H9 (cell line): ENCODE data around the gene PGLYRP2. TPM values are rescaled to one million over a fixed set of nuclear protein-coding genes. Genes with fewer than 3 reads are reported as not detected.

Experiments
- DNase-seq: peaks from one replicate; pipeline ENCODE4 v3.0.0-alpha.2; 2017
- H2AFZ ChIP-seq: one replicate; pipeline ENCODE4 v1.6.1; 2013; ENCODE audit warnings: mild to moderate bottlenecking, low read length, control low read depth, moderate library complexity
- H2AK5ac ChIP-seq: 2 replicates; pipeline ENCODE4 v1.6.1; 2013; ENCODE audit warnings: low read length, control low read depth, mixed read lengths; ENCODE audit not compliant: insufficient read length
- H2BK120ac ChIP-seq: one replicate; pipeline ENCODE4 v1.6.1; 2013; ENCODE audit warnings: low read depth, mild to moderate bottlenecking, low read length, control low read depth, inconsistent platforms; ENCODE audit not compliant: poor library complexity, severe bottlenecking
- H2BK12ac ChIP-seq: 2 replicates; pipeline ENCODE4 v1.6.1; 2013; ENCODE audit warnings: low read length, control low read depth, mixed read lengths, low read depth; ENCODE audit not compliant: insufficient read length
- H2BK15ac ChIP-seq: 2 replicates; pipeline ENCODE4 v1.6.1; 2013; ENCODE audit warnings: low read depth, low read length, control low read depth
- H2BK20ac ChIP-seq: one replicate; pipeline ENCODE4 v1.6.1; 2013; ENCODE audit warnings: low read depth, mild to moderate bottlenecking, low read length, control low read depth, inconsistent platforms; ENCODE audit not compliant: poor library complexity, severe bottlenecking
- H2BK5ac ChIP-seq: 2 replicates; pipeline ENCODE4 v1.6.1; 2013; ENCODE audit warnings: low read length, control low read depth, mixed read lengths; ENCODE audit not compliant: insufficient read length
- H3K14ac ChIP-seq: 2 replicates; pipeline ENCODE4 v1.6.1; 2013; ENCODE audit warnings: low read length, control low read depth; ENCODE audit not compliant: insufficient read depth
- H3K18ac ChIP-seq: 2 replicates; pipeline ENCODE4 v1.6.1; 2013; ENCODE audit warnings: low read depth, mild to moderate bottlenecking, mixed read lengths, low read length, control low read depth; ENCODE audit not compliant: insufficient read length
- H3K23ac ChIP-seq: 2 replicates; pipeline ENCODE4 v1.6.1; 2013; ENCODE audit warnings: low read length, control low read depth, mixed read lengths, low read depth; ENCODE audit not compliant: insufficient read length
- H3K23me2 ChIP-seq: 2 replicates; pipeline ENCODE4 v1.6.1; 2013; ENCODE audit warnings: low read depth, mild to moderate bottlenecking, mixed read lengths, low read length, control low read depth; ENCODE audit not compliant: insufficient read length, poor library complexity, severe bottlenecking
- H3K27ac ChIP-seq: 2 replicates; pipeline ENCODE4 v1.5.1; 2013; ENCODE audit warnings: low read length, control low read depth, mixed read lengths, low read depth; ENCODE audit not compliant: insufficient read length
- H3K27me3 ChIP-seq: 2 replicates; pipeline ENCODE4 v1.6.1; 2013; ENCODE audit warnings: low read length, control low read depth, inconsistent platforms; ENCODE audit not compliant: insufficient read depth
- H3K4ac ChIP-seq: 2 replicates; pipeline ENCODE4 v1.6.1; 2013; ENCODE audit warnings: low read depth, mild to moderate bottlenecking, control low read depth, inconsistent platforms, low read length, moderate library complexity
- H3K4me1 ChIP-seq: 2 replicates; pipeline ENCODE4 v1.6.1; 2013; ENCODE audit warnings: low read length, control low read depth, inconsistent platforms; ENCODE audit not compliant: insufficient read depth
- H3K4me2 ChIP-seq: 2 replicates; pipeline ENCODE4 v1.6.1; 2013; ENCODE audit warnings: low read length, control low read depth, mixed read lengths; ENCODE audit not compliant: insufficient read length, insufficient read depth
- H3K56ac ChIP-seq: 2 replicates; pipeline ENCODE4 v1.6.1; 2013; ENCODE audit warnings: low read depth, mild to moderate bottlenecking, mixed read lengths, low read length, control low read depth; ENCODE audit not compliant: insufficient read length
- H3K79me1 ChIP-seq: 2 replicates; pipeline ENCODE4 v1.6.1; 2013; ENCODE audit warnings: low read depth, mild to moderate bottlenecking, moderate library complexity, low read length, control low read depth, inconsistent platforms; ENCODE audit not compliant: insufficient read depth, poor library complexity, severe bottlenecking
- H3K79me2 ChIP-seq: 2 replicates; pipeline ENCODE4 v1.6.1; 2013; ENCODE audit warnings: low read length, control low read depth, inconsistent platforms; ENCODE audit not compliant: insufficient read depth
- H3K9ac ChIP-seq: 2 replicates; pipeline ENCODE4 v1.6.1; 2013; ENCODE audit warnings: low read length, control low read depth, mixed read lengths; ENCODE audit not compliant: insufficient read length; ENCODE audit errors: extremely low read depth
- H3K9me3 ChIP-seq: one replicate; pipeline ENCODE4 v1.6.1; 2013; ENCODE audit warnings: low read depth, low read length, inconsistent platforms; ENCODE audit not compliant: control insufficient read depth
- H3T11ph ChIP-seq: one replicate; pipeline ENCODE4 v1.6.1; 2013; ENCODE audit warnings: mild to moderate bottlenecking, low read length, control low read depth, inconsistent platforms
- H4K20me1 ChIP-seq: one replicate; pipeline ENCODE4 v1.6.1; 2013; ENCODE audit not compliant: control insufficient read depth, insufficient read length, insufficient read depth
- H4K5ac ChIP-seq: 2 replicates; pipeline ENCODE4 v1.6.1; 2013; ENCODE audit warnings: low read depth, mild to moderate bottlenecking, mixed read lengths, low read length, control low read depth; ENCODE audit not compliant: insufficient read length
- H4K8ac ChIP-seq: replicated peaks from 2 replicates; pipeline ENCODE4 v1.6.1; 2013; ENCODE audit warnings: low read length, control low read depth, mixed read lengths, low read depth; ENCODE audit not compliant: insufficient read length
- H4K91ac ChIP-seq: 2 replicates; pipeline ENCODE4 v1.6.1; 2013; ENCODE audit warnings: low read depth, mild to moderate bottlenecking, moderate library complexity, mixed read lengths, low read length, control low read depth; ENCODE audit not compliant: insufficient read length
- H3K27ac Mint-ChIP-seq, 3 experiments: 2 replicates in 2 of 3; 3 replicates in 1 of 3; pipeline ENCODE4 v1.8.0; 2020 to 2021; ENCODE audit warnings: mixed read lengths in 3 of 3, mild to moderate bottlenecking in 1 of 3, moderate library complexity in 1 of 3
- H3K27me3 Mint-ChIP-seq: 2 replicates; pipeline ENCODE4 v1.8.0; 2021; ENCODE audit warnings: low read depth, mild to moderate bottlenecking, moderate library complexity, mixed read lengths
- H3K36me3 Mint-ChIP-seq, 3 experiments: 2 replicates in 2 of 3; 3 replicates in 1 of 3; pipeline ENCODE4 v1.8.0; 2020 to 2021; ENCODE audit warnings: low read depth in 3 of 3, mixed read lengths in 3 of 3; ENCODE audit not compliant: insufficient read depth in 1 of 3
- H3K4me1 Mint-ChIP-seq, 2 experiments: 2 replicates each; pipeline ENCODE4 v1.8.0; 2020; ENCODE audit warnings: mixed read lengths in 2 of 2
- H3K4me3 Mint-ChIP-seq, 2 experiments: 2 replicates in 1 of 2; 3 replicates in 1 of 2; pipeline ENCODE4 v1.8.0; 2020 to 2021; ENCODE audit warnings: mild to moderate bottlenecking in 2 of 2, mixed read lengths in 2 of 2, moderate library complexity in 1 of 2
- H3K9me3 Mint-ChIP-seq, 2 experiments: 2 replicates in 1 of 2; 3 replicates in 1 of 2; pipeline ENCODE4 v1.8.0; 2020; ENCODE audit warnings: mild to moderate bottlenecking in 2 of 2, mixed read lengths in 2 of 2, moderate library complexity in 1 of 2
- CTCF ChIP-seq: fragments of 200-600 bp; sonication (generic); conservative IDR thresholded peaks from 3 replicates; pipeline ENCODE4 v1.8.0; 2021; ENCODE audit warnings: antibody characterized with exemption, mild to moderate bottlenecking
- whole genome bisulfite sequencing: extraction: QIAGEN DNeasy Blood & Tissue Kit; methylation state at CpG from one replicate; pipeline ENCODE4 v1.1.7; 2013; ENCODE audit warnings: missing lambda C conversion rate, low lambda C conversion rate, mixed read lengths; ENCODE audit not compliant: insufficient read length; ENCODE audit errors: extremely low coverage; 5-methylcytosine and 5-hydroxymethylcytosine counted together
- total RNA-seq: library from RNA; stranded (reverse); gene quantifications from 2 replicates; pipeline ENCODE4 v1.2.1, GENCODE V29; 2021

PGLYRP2 gene
- total RNA-seq, 1 experiment from 2014 or later, result not detected

GRCh38 chr19:15517778-15518177, 38.5 kb upstream of the PGLYRP2 start:
- H2BK20ac ChIP-seq, result no peak overlapping the region
- Mint-ChIP-seq H3K4me3 (no peak overlapping the region), H3K9me3 (peaks cover 53 to 89% of the 10 kb centered on the region in 2 experiments), H3K36me3 (peaks cover 7 to 22% (median 13%) of the 10 kb centered on the region in 3 experiments; a peak in 6 of 7 replicates), H3K27me3 (peaks cover 9% of the 10 kb centered on the region), H3K27ac (no peak overlapping the region), H3K4me1 (no peaks in the 10 kb centered on the region)
- no peak overlapping the region for H3K4me2 ChIP-seq
- H3K27ac ChIP-seq, result no peak overlapping the region
- no peaks in the 10 kb centered on the region for H3K27me3 ChIP-seq
- no peak overlapping the region for H4K91ac ChIP-seq
- H3K56ac ChIP-seq, result no peak overlapping the region
- H3K9me3 ChIP-seq, result peaks cover 55% of the 10 kb centered on the region
- H3K18ac ChIP-seq, result no peak overlapping the region
- no peaks in the 10 kb centered on the region for H3K23me2 ChIP-seq
- H4K5ac ChIP-seq, result no peak overlapping the region
- H3K4ac ChIP-seq, result no peak overlapping the region
- no peak for TF ChIP-seq CTCF
- no peak overlapping the region for H2AK5ac ChIP-seq
- H2BK120ac ChIP-seq, result no peak overlapping the region
- DNase-seq, result no peak
- no peak overlapping the region for H3K23ac ChIP-seq
- no peak overlapping the region for H3T11ph ChIP-seq
- H3K79me1 ChIP-seq, result no peaks in the 10 kb centered on the region
- no peak overlapping the region for H4K8ac ChIP-seq
- no peak overlapping the region for H3K14ac ChIP-seq
- no peak overlapping the region for H2AFZ ChIP-seq
- no peak overlapping the region for H2BK15ac ChIP-seq
- H3K79me2 ChIP-seq, result no peaks in the 10 kb centered on the region
- WGBS, result no CpG with 5 or more reads among the region's 1 CpG
- no peak overlapping the region for H3K9ac ChIP-seq
- H2BK12ac ChIP-seq, result no peak overlapping the region
- H2BK5ac ChIP-seq, result no peak overlapping the region
- no peaks in the 10 kb centered on the region for H4K20me1 ChIP-seq
- no peaks in the 10 kb centered on the region for H3K4me1 ChIP-seq
